ENCODE measurements around the gene LMCD1. TPM values are rescaled to one million over a fixed set of nuclear protein-coding genes. Genes with fewer than 3 reads are reported as not detected.
A peak's percentile ranks its signal among the peaks of the same experiment; 100 is the strongest.

Gene LMCD1
- total RNA-seq, 1 donor from 2014 or later = 35.0 TPM

DNA sequence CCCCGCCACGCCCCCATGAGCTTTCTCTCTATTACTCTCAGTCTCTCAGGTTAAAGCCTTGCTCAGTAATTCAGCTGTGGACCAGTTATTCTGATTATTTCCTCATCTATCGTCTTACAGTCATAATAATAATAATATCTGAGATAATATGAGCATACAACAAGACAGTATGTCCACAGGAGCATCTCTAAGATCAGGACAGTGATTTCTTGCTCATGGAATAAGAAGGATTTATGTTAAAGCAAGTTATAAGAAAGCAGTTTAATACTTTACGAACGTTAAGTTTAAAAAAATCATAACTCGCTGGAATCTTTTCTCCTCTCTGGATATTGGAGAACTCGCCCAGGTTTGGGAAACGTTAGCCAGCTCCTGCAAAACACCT lies 643 bp upstream of the LMCD1 start:
- H3K9me3 ChIP-seq (ENCODE audit: control insufficient read depth in 3 of 3, low read length in 3 of 3) = no peaks in the 10 kb centered on the region
- H3K9ac ChIP-seq (ENCODE audit: low read depth in 1 of 3, low read length in 3 of 3) = peak overlapping the region; percentile 74 to 85 (median 82)
- peak overlapping the region; percentile 95 for H3K27ac ChIP-seq (ENCODE audit: low read depth, low read length)
- peaks cover 23 to 56% (median 39%) of the 10 kb centered on the region in 3 donors for H3K4me1 ChIP-seq (ENCODE audit: control insufficient read depth in 3 of 3, insufficient read depth in 3 of 3, low read length in 3 of 3)
- peak overlapping the region; percentile 70 to 81 (median 74) for H3K4me3 ChIP-seq (ENCODE audit: low read length in 3 of 3)
- H3K36me3 ChIP-seq (ENCODE audit: control insufficient read depth in 3 of 3, insufficient read depth in 3 of 3, low read length in 3 of 3) = peaks cover 3 to 18% (median 5%) of the 10 kb centered on the region in 3 donors
- no peaks in the 10 kb centered on the region for H3K27me3 ChIP-seq (ENCODE audit: control insufficient read depth in 3 of 3, insufficient read depth in 3 of 3, low read length in 3 of 3)

DNA sequence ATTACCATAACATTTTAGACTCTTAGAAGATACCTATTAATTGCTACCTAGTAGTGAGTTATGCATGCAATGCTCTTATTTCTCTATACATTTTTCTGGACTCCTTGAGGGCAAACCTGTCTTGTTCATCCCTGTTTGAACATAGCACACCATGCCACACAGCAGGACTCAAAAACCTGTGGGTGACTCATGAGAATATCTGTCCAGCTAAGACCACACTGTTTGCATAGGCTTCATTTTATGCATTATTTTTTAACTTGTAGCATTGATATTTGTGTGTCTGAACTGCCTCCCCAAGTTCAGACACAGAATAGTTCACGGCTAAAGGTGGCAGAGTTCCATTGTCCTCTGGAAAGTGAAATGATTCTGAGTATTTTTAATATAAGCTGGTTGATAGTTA lies 1.8 kb downstream of the LMCD1 start:
- peak overlapping the region; percentile 84 for H3K27ac ChIP-seq (ENCODE audit: low read depth, low read length)
- H3K4me1 ChIP-seq (ENCODE audit: control insufficient read depth in 3 of 3, insufficient read depth in 3 of 3, low read length in 3 of 3) = peaks cover 45 to 64% (median 60%) of the 10 kb centered on the region in 3 donors
- H3K27me3 ChIP-seq (ENCODE audit: control insufficient read depth in 3 of 3, insufficient read depth in 3 of 3, low read length in 3 of 3) = no peaks in the 10 kb centered on the region
- no peaks in the 10 kb centered on the region for H3K9me3 ChIP-seq (ENCODE audit: control insufficient read depth in 3 of 3, low read length in 3 of 3)
- H3K36me3 ChIP-seq (ENCODE audit: control insufficient read depth in 3 of 3, insufficient read depth in 3 of 3, low read length in 3 of 3) = peaks cover 5 to 23% (median 13%) of the 10 kb centered on the region in 3 donors
- peak overlapping the region; percentile 78 to 87 (median 85) for H3K9ac ChIP-seq (ENCODE audit: low read depth in 1 of 3, low read length in 3 of 3)
- peak overlapping the region; percentile 77 to 89 (median 78) for H3K4me3 ChIP-seq (ENCODE audit: low read length in 3 of 3)

DNA sequence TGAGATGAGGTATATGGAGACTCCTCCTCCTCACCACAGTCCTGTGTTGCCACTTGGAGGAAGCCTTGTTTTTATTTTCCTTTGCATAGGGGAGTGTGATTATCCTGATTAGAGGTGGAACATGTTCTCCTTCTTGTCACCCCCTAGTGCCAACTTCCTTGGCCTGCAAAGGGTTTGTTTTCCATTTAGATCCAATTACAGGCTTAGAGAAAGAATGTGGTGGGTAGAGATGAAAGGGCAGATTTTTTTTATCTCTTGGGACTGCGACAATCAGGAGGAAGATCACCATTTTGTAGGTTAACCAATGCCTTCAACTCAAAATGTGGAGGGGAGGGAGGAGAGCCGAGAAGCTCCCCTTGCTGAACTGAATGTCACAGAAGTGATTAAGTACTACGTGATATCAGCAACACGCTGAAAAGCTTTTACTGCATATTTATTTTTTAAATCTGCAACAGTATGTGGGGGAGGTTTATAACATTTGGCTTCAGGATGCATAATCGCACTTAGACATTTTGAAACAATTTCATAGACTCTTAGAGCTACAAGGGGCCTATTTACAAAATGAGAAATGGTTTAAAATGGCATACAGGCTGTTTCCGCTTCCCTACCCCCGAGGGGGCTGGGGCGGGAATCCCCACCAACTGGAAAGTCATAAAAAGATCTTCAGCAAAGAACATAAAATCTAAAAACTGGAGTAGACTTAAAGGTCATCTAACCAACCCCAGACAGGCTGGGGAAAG lies 2.4 kb downstream of the LMCD1 start:
- Histone ChIP-seq H3K27ac (ENCODE audit: low read depth, low read length) (peak overlapping the region; percentile 84), H3K9ac (ENCODE audit: low read depth in 1 of 3, low read length in 3 of 3) (peak overlapping the region; percentile 35 to 87 (median 85)), H3K4me3 (ENCODE audit: low read length in 3 of 3) (peak overlapping the region; percentile 77 to 89 (median 78)), H3K4me1 (ENCODE audit: control insufficient read depth in 3 of 3, insufficient read depth in 3 of 3, low read length in 3 of 3) (peaks cover 50 to 70% (median 65%) of the 10 kb centered on the region in 3 donors), H3K36me3 (ENCODE audit: control insufficient read depth in 3 of 3, insufficient read depth in 3 of 3, low read length in 3 of 3) (peaks cover 11 to 24% (median 13%) of the 10 kb centered on the region in 3 donors), H3K27me3 (ENCODE audit: control insufficient read depth in 3 of 3, insufficient read depth in 3 of 3, low read length in 3 of 3) (no peaks in the 10 kb centered on the region), H3K9me3 (ENCODE audit: control insufficient read depth in 3 of 3, low read length in 3 of 3) (no peaks in the 10 kb centered on the region)

DNA sequence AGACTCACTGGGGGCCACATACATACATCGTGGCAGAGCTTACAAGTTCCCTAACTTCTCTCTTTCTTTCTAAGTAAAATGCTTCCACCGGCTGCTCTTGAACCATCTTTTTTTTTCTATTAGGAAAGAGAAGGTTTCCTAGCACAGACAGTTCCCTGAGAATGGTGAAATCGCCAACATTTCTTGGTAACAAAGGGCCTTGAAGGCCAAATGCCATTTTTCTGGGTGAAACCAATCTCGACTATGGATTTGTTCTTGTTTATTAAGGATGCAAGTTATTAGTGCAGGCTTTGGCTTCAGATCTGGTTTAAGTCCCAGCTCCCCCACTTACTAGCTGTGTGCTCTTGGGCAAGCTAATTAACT lies 3.0 kb downstream of the LMCD1 start:
- H3K4me3 ChIP-seq (ENCODE audit: low read length in 3 of 3) = peak overlapping the region; percentile 77 to 89 (median 78)
- peak overlapping the region; percentile 84 for H3K27ac ChIP-seq (ENCODE audit: low read depth, low read length)
- H3K27me3 ChIP-seq (ENCODE audit: control insufficient read depth in 3 of 3, insufficient read depth in 3 of 3, low read length in 3 of 3) = no peaks in the 10 kb centered on the region
- no peaks in the 10 kb centered on the region for H3K9me3 ChIP-seq (ENCODE audit: control insufficient read depth in 3 of 3, low read length in 3 of 3)
- peak overlapping the region; percentile 35 to 87 (median 85) for H3K9ac ChIP-seq (ENCODE audit: low read depth in 1 of 3, low read length in 3 of 3)
- H3K4me1 ChIP-seq (ENCODE audit: control insufficient read depth in 3 of 3, insufficient read depth in 3 of 3, low read length in 3 of 3) = peaks cover 53 to 71% (median 71%) of the 10 kb centered on the region in 3 donors
- peaks cover 13 to 27% (median 15%) of the 10 kb centered on the region in 3 donors for H3K36me3 ChIP-seq (ENCODE audit: control insufficient read depth in 3 of 3, insufficient read depth in 3 of 3, low read length in 3 of 3)

DNA sequence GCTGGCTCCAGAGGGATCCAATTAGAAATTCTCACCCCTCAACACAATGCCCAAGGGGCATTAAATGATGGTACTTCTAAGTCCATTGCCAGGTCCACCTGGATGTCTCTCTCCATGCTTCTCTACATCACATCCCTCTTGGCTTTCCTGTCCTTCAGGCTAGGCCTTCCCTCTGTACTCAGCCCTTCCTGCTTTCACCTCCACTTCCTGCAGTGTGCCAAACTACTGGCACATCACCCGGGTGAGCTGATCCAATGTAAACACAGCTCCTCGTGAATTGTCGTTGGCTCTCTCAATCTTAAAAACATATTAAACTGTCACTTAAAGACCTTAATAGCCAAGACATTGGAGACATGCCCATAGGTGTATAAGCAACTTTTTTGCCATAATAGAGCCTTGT lies 4.0 kb downstream of the LMCD1 start:
- H3K27ac ChIP-seq (ENCODE audit: low read depth, low read length) = peak overlapping the region; percentile 51
- peaks cover 16 to 27% (median 18%) of the 10 kb centered on the region in 3 donors for H3K36me3 ChIP-seq (ENCODE audit: control insufficient read depth in 3 of 3, insufficient read depth in 3 of 3, low read length in 3 of 3)
- H3K4me3 ChIP-seq (ENCODE audit: low read length in 3 of 3) = peak overlapping the region; percentile 77 to 89 (median 78)
- H3K4me1 ChIP-seq (ENCODE audit: control insufficient read depth in 3 of 3, insufficient read depth in 3 of 3, low read length in 3 of 3) = peaks cover 53 to 76% (median 73%) of the 10 kb centered on the region in 3 donors
- peak overlapping the region in 2 of 3 donors; percentile 43 to 87 for H3K9ac ChIP-seq (ENCODE audit: low read depth in 1 of 3, low read length in 3 of 3)
- no peaks in the 10 kb centered on the region for H3K27me3 ChIP-seq (ENCODE audit: control insufficient read depth in 3 of 3, insufficient read depth in 3 of 3, low read length in 3 of 3)
- no peaks in the 10 kb centered on the region for H3K9me3 ChIP-seq (ENCODE audit: control insufficient read depth in 3 of 3, low read length in 3 of 3)

DNA sequence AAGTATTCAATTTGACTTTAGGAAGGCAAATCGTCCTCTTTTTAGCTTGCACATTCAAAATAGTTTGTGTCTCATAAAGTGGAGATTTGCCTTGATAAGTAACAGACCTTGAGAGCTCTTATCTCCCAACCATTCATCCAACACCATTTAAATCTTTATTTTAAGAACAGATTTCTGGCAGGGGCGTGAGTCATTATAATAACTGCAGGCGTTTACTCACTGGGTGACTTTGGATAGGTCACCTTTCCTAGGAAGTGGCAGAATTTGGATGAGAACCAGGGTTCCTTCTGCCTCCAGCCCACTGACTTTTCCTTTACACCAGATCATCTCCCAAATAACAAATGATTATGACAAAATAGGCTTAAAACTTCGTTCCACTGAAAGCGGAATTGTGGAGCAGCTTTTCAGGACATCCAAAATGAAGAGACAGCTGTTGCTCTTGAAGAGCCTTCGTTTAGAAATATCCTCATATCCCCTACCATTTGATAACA lies 5.0 kb downstream of the LMCD1 start:
- peaks cover 59 to 81% (median 79%) of the 10 kb centered on the region in 3 donors for H3K4me1 ChIP-seq (ENCODE audit: control insufficient read depth in 3 of 3, insufficient read depth in 3 of 3, low read length in 3 of 3)
- peak overlapping the region; percentile 51 for H3K27ac ChIP-seq (ENCODE audit: low read depth, low read length)
- H3K4me3 ChIP-seq (ENCODE audit: low read length in 3 of 3) = peak overlapping the region in 2 of 3 donors; percentile 78 to 89
- no peaks in the 10 kb centered on the region for H3K27me3 ChIP-seq (ENCODE audit: control insufficient read depth in 3 of 3, insufficient read depth in 3 of 3, low read length in 3 of 3)
- H3K9me3 ChIP-seq (ENCODE audit: control insufficient read depth in 3 of 3, low read length in 3 of 3) = no peaks in the 10 kb centered on the region
- H3K9ac ChIP-seq (ENCODE audit: low read depth in 1 of 3, low read length in 3 of 3) = peak overlapping the region in 1 of 3 donors; percentile 87
- peaks cover 20 to 27% (median 22%) of the 10 kb centered on the region in 3 donors for H3K36me3 ChIP-seq (ENCODE audit: control insufficient read depth in 3 of 3, insufficient read depth in 3 of 3, low read length in 3 of 3)

DNA sequence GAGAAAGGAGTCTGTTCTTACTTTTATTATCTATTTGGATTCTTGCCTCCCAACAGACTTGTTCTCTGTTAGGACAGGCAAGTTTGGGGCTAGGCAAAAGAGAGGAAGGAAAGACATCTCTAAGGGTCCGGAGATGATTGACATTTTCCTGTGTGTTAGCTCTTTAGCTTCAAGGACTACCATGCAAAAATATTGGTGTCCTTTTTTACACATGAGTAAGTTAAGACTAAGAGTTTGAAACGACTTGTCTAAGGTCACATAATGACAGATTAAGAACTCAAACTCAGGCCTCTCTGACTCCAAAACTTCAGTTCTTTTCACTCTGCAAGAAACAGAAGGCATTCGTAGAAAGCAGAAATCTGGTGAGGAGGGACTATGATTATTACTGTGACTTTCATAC lies 5.9 kb downstream of the LMCD1 start:
- Histone ChIP-seq H3K9ac (ENCODE audit: low read depth in 1 of 3, low read length in 3 of 3) (no peak overlapping the region), H3K4me1 (ENCODE audit: control insufficient read depth in 3 of 3, insufficient read depth in 3 of 3, low read length in 3 of 3) (peaks cover 62 to 84% (median 84%) of the 10 kb centered on the region in 3 donors), H3K27ac (ENCODE audit: low read depth, low read length) (peak overlapping the region; percentile 51), H3K4me3 (ENCODE audit: low read length in 3 of 3) (peak overlapping the region in 1 of 3 donors; percentile 16), H3K9me3 (ENCODE audit: control insufficient read depth in 3 of 3, low read length in 3 of 3) (no peaks in the 10 kb centered on the region), H3K27me3 (ENCODE audit: control insufficient read depth in 3 of 3, insufficient read depth in 3 of 3, low read length in 3 of 3) (no peaks in the 10 kb centered on the region), H3K36me3 (ENCODE audit: control insufficient read depth in 3 of 3, insufficient read depth in 3 of 3, low read length in 3 of 3) (peaks cover 27 to 28% (median 27%) of the 10 kb centered on the region in 3 donors)

DNA sequence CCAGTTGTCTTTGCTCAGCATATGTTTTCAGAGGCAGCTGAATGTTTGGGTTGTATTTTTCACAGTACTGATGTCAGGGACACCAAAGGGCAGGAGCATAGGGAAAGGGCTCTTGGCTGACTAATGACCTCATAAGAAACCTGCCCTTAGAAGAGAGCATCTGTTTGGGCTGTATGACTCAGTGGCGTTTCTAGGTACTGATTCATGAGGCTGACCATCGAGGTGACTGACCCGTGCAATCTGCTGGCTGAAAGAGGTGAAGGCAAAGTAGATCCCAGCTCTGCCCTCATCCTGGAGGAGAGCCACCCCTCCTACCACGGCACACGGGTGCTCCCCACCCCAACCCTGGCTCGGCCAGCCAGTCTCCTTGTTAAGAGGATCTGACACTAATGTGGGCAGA lies 8.3 kb downstream of the LMCD1 start:
- Histone ChIP-seq H3K27me3 (ENCODE audit: control insufficient read depth in 3 of 3, insufficient read depth in 3 of 3, low read length in 3 of 3) (no peaks in the 10 kb centered on the region), H3K4me1 (ENCODE audit: control insufficient read depth in 3 of 3, insufficient read depth in 3 of 3, low read length in 3 of 3) (peaks cover 66 to 75% (median 70%) of the 10 kb centered on the region in 3 donors), H3K27ac (ENCODE audit: low read depth, low read length) (peak overlapping the region; percentile 55), H3K4me3 (ENCODE audit: low read length in 3 of 3) (no peak overlapping the region), H3K36me3 (ENCODE audit: control insufficient read depth in 3 of 3, insufficient read depth in 3 of 3, low read length in 3 of 3) (peaks cover 31 to 41% (median 34%) of the 10 kb centered on the region in 3 donors), H3K9me3 (ENCODE audit: control insufficient read depth in 3 of 3, low read length in 3 of 3) (no peaks in the 10 kb centered on the region), H3K9ac (ENCODE audit: low read depth in 1 of 3, low read length in 3 of 3) (peak overlapping the region in 1 of 3 donors; percentile 34)

DNA sequence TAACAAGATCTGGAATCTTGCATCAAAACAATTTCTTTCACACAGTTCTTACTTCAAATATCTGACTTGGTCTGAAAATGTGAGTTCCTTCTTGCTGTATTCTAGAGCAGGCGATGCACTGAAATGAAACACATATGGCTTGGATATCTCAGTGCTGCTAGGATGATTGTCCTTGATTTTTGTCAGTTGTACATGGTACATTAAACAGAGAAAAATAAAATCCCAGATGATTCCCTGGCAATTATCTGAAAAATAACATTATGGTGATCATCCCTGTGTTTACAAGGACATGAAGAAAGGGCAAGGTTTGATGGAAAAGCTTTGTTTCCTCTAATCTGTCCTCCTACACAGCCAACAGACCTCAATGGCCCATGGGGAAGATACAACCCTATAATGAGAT lies 10.6 kb downstream of the LMCD1 start:
- H3K4me1 ChIP-seq (ENCODE audit: control insufficient read depth in 3 of 3, insufficient read depth in 3 of 3, low read length in 3 of 3) = peaks cover 65 to 70% (median 66%) of the 10 kb centered on the region in 3 donors
- no peak overlapping the region for H3K4me3 ChIP-seq (ENCODE audit: low read length in 3 of 3)
- H3K27me3 ChIP-seq (ENCODE audit: control insufficient read depth in 3 of 3, insufficient read depth in 3 of 3, low read length in 3 of 3) = no peaks in the 10 kb centered on the region
- no peaks in the 10 kb centered on the region for H3K9me3 ChIP-seq (ENCODE audit: control insufficient read depth in 3 of 3, low read length in 3 of 3)
- H3K36me3 ChIP-seq (ENCODE audit: control insufficient read depth in 3 of 3, insufficient read depth in 3 of 3, low read length in 3 of 3) = peaks cover 17 to 33% (median 31%) of the 10 kb centered on the region in 3 donors
- H3K27ac ChIP-seq (ENCODE audit: low read depth, low read length) = no peak overlapping the region
- H3K9ac ChIP-seq (ENCODE audit: low read depth in 1 of 3, low read length in 3 of 3) = no peak overlapping the region
